OCI-LY7 (cell line): ENCODE measurements around the gene CLCN4. TPM values are rescaled to one million over a fixed set of nuclear protein-coding genes. Genes with fewer than 3 reads are reported as not detected.

Experiments
- BruUV-seq: library from RNA; stranded (reverse); fragments of 400-500 nt; replicated peaks from 2 replicates; lab custom pipeline; 2021; lab: Mats Ljungman, UMichigan
- CTCF ChIA-PET: fragments of 300-600 bp; sonication (Branson Sonifier 250); formaldehyde crosslinking; loops from one replicate; lab custom pipeline; 2022; ENCODE audit warnings: antibody characterized with exemption; ENCODE audit not compliant: unreplicated experiment; lab: Charles Lee
- POLR2A ChIA-PET: fragments of 300-600 bp; sonication (Branson Sonifier 250); formaldehyde crosslinking; loops from one replicate; lab custom pipeline; 2022; ENCODE audit warnings: antibody characterized with exemption; lab: Charles Lee
- DNase-seq: peaks from one replicate; pipeline ENCODE4 v3.0.0-alpha.2; 2015; ENCODE audit warnings: low spot score
- H2AFZ ChIP-seq: fragments of 200-600 bp; sonication (generic), shearing (Covaris generic); 2 replicates; pipeline ENCODE4 v1.6.1; 2014; ENCODE audit warnings: mild to moderate bottlenecking, antibody characterized with exemption, low read length, moderate library complexity
- H3K27ac ChIP-seq: fragments of 200-600 bp; sonication (generic); 2 replicates; pipeline ENCODE4 v1.5.1; 2014; ENCODE audit warnings: mixed run types, low read depth, mild to moderate bottlenecking, moderate library complexity, low read length, inconsistent platforms; ENCODE audit not compliant: poor library complexity, severe bottlenecking
- H3K36me3 ChIP-seq: fragments of 200-600 bp; sonication (generic); 2 replicates; pipeline ENCODE4 v1.6.1; 2014; ENCODE audit warnings: mild to moderate bottlenecking, antibody characterized with exemption, low read length, moderate library complexity, mixed read lengths; ENCODE audit not compliant: insufficient read depth
- H3K4me1 ChIP-seq: fragments of 200-600 bp; sonication (generic); 2 replicates; pipeline ENCODE4 v1.5.1; 2014; ENCODE audit warnings: mild to moderate bottlenecking, low read length; ENCODE audit not compliant: insufficient read depth, poor library complexity, severe bottlenecking
- H3K4me2 ChIP-seq: fragments of 200-600 bp; sonication (generic); 2 replicates; pipeline ENCODE4 v1.6.1; 2014; ENCODE audit warnings: mild to moderate bottlenecking, low read length
- H3K4me3 ChIP-seq: fragments of 200-600 bp; sonication (generic); 2 replicates; pipeline ENCODE4 v1.5.1; 2014; ENCODE audit warnings: mild to moderate bottlenecking, low read depth, low read length; ENCODE audit not compliant: poor library complexity, severe bottlenecking
- H3K79me2 ChIP-seq: fragments of 200-600 bp; sonication (generic); 2 replicates; pipeline ENCODE4 v1.6.1; 2016; ENCODE audit warnings: low read depth, mild to moderate bottlenecking, low read length, moderate library complexity, mixed read lengths; ENCODE audit not compliant: insufficient read depth
- H3K9me2 ChIP-seq: fragments of 200-600 bp; sonication (generic); 2 replicates; pipeline ENCODE4 v1.6.1; 2016; ENCODE audit warnings: mild to moderate bottlenecking, low read length, mixed read lengths; ENCODE audit not compliant: insufficient read depth
- H3K9me3 ChIP-seq: fragments of 200-600 bp; sonication (generic); 2 replicates; pipeline ENCODE4 v1.6.1; 2014; ENCODE audit warnings: mild to moderate bottlenecking, mixed run types, low read length, mixed read lengths
- H4K20me1 ChIP-seq: fragments of 200-600 bp; sonication (generic); 2 replicates; pipeline ENCODE4 v1.6.1; 2014; ENCODE audit warnings: mild to moderate bottlenecking, antibody characterized with exemption, low read length, moderate library complexity, mixed read lengths; ENCODE audit not compliant: insufficient read depth
- EZH2phosphoT487 ChIP-seq: fragments of 200-600 bp; sonication (generic); IDR thresholded peaks from 2 replicates; pipeline ENCODE4 v1.6.1; 2018; ENCODE audit warnings: low read depth, borderline replicate concordance, mild to moderate bottlenecking, mixed run types, antibody characterized with exemption, low read length, moderate library complexity, mixed read lengths
- intact Hi-C: fragments of 100-400 bp; cut with micrococcal nuclease; formaldehyde crosslinking; loops from one replicate; pipeline ENCODE4 v1.10.0; 2022; ENCODE audit not compliant: unreplicated experiment
- total RNA-seq, 2 experiments: library from RNA; depleted of rRNA in 1 of 2; stranded (reverse); fragments of >200 nt in 1 of 2; shearing (Covaris generic) in 1 of 2; gene quantifications; 2 replicates each; pipeline ENCODE4 v1.2.3, GENCODE V29; 2014 to 2022
- TF ChIP-seq, protein P1 (sequence below): fragments of 200-600 bp; sonication (generic); conservative IDR thresholded peaks from 2 replicates; pipeline ENCODE4 v1.5.1; 2014; ENCODE audit warnings: mild to moderate bottlenecking, antibody characterized with exemption, low read length, moderate library complexity, mixed read lengths

The CLCN4 gene
- total RNA-seq, 2 experiments from 2014 or later, result 7.8 to 9.7 TPM

DNA sequence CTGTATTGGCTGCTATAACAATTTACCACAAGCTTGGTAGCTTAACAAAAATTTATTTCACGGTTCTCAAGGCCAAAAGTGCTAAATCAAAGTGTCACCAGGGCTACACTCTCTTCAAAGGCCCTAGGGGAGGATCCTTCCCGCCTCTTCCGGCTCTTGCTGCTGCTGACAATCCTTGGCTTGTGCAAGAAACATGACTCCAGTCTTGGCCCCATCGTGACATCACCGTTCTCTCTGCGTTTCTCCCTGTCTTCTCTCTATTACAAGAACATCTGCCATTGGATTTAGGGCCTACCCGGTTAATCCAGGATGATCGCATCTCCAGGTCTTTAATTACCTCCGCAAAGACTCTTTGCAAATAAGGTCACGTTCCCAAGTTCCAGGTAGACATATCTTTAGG lies 10.4 kb upstream of the CLCN4 start:
- peaks cover 15% of the 10 kb centered on the region for H3K36me3 ChIP-seq
- CTCF ChIA-PET, result no interaction called here
- DNase-seq, result no peak
- H4K20me1 ChIP-seq, result no peaks in the 10 kb centered on the region
- no peak overlapping the region for H3K27ac ChIP-seq
- TF ChIP-seq, protein P1, sequence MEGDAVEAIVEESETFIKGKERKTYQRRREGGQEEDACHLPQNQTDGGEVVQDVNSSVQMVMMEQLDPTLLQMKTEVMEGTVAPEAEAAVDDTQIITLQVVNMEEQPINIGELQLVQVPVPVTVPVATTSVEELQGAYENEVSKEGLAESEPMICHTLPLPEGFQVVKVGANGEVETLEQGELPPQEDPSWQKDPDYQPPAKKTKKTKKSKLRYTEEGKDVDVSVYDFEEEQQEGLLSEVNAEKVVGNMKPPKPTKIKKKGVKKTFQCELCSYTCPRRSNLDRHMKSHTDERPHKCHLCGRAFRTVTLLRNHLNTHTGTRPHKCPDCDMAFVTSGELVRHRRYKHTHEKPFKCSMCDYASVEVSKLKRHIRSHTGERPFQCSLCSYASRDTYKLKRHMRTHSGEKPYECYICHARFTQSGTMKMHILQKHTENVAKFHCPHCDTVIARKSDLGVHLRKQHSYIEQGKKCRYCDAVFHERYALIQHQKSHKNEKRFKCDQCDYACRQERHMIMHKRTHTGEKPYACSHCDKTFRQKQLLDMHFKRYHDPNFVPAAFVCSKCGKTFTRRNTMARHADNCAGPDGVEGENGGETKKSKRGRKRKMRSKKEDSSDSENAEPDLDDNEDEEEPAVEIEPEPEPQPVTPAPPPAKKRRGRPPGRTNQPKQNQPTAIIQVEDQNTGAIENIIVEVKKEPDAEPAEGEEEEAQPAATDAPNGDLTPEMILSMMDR, result no peak
- TF ChIP-seq EZH2phosphoT487, result no peak
- H3K79me2 ChIP-seq, result no peaks in the 10 kb centered on the region
- H3K4me1 ChIP-seq, result peaks cover 15% of the 10 kb centered on the region
- no peak overlapping the region for H2AFZ ChIP-seq
- BruUV-seq, result no TSS peak
- no peak overlapping the region for H3K4me3 ChIP-seq
- POLR2A ChIA-PET, result no interaction called here
- H3K9me2 ChIP-seq, result no peaks in the 10 kb centered on the region
- no peaks in the 10 kb centered on the region for H3K9me3 ChIP-seq
- H3K4me2 ChIP-seq, result no peak overlapping the region
- intact Hi-C loops, result no loop called here

DNA sequence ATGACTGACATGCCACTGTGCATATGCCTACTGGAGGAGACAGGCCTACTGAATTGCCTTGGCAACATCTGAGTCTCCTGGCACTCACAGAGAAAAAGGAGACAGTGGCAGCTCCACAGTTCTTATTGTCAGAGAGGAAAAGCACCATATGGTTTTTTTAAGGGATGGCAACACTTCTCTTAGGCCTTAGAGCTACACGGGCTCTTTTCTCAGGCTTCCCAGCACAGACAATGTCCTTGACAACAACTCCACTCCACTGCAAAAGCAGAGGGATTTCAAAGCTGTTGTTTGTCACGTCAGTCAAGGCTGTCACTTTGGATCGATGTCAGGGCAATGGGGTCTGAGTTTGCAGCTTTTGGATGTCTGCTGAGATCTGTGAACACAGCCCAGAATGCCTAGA lies 4.7 kb upstream of the CLCN4 start:
- H3K4me2 ChIP-seq, result no peak overlapping the region

DNA sequence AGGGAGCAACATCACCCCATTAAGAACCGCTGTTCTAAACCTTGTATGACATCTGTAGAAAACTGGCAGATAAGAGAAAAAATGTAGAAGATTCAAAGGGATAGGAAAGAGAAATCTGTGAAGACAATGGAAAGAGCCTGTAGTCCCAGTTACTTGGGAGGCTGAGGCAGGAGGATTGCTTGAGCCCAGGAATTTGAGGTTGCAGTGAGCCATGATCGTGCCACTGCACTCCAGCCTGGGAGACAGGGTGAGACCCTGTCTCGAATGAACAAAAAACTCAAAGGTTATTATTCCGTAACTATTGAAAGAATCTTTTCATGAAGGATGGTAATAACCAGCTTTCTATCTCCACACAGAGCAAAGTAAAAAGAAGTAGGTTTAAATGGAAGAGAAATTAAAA lies 1.6 kb upstream of the CLCN4 start:
- ChIA-PET CTCF (interaction anchor here (0.6 kb wide), 1 partner anchor 56 kb away, joined by 3 read pairs; no protein-coding TSS in a partner anchor), POLR2A (interaction anchor here (0.6 to 1.7 kb wide), 4 partner anchors 11 to 240 kb away, joined by 3 to 7 read pairs (median 4); no protein-coding TSS in a partner anchor)
- no peaks in the 10 kb centered on the region for H3K9me3 ChIP-seq
- intact Hi-C loops, result no loop called here
- H3K36me3 ChIP-seq, result no peaks in the 10 kb centered on the region
- H3K9me2 ChIP-seq, result no peaks in the 10 kb centered on the region
- peaks cover 12% of the 10 kb centered on the region; the same call in 1 of the 2 replicates for H3K79me2 ChIP-seq
- no TSS peak for BruUV-seq
- peaks cover 31% of the 10 kb centered on the region for H3K4me1 ChIP-seq
- no peak overlapping the region for H3K4me3 ChIP-seq
- no peak overlapping the region for H3K27ac ChIP-seq
- H3K4me2 ChIP-seq, result peak overlapping the region; percentile 12; the same call in 1 of the 2 replicates
- DNase-seq, result no peak
- no peaks in the 10 kb centered on the region; the same call in 1 of the 2 replicates for H4K20me1 ChIP-seq
- TF ChIP-seq EZH2phosphoT487, result no peak
- TF ChIP-seq, protein P1, result no peak
- H2AFZ ChIP-seq, result no peak overlapping the region

More for the DNA sequence above, 4.7 kb upstream of the CLCN4 start:
- TF ChIP-seq, protein P1, result no peak
- no peak for TF ChIP-seq EZH2phosphoT487
- POLR2A ChIA-PET, result no interaction called here
- Histone ChIP-seq H3K4me1 (peaks cover 14% of the 10 kb centered on the region), H3K4me3 (no peak overlapping the region), H3K36me3 (no peaks in the 10 kb centered on the region), H2AFZ (no peak overlapping the region), H3K9me2 (no peaks in the 10 kb centered on the region), H3K9me3 (no peaks in the 10 kb centered on the region), H3K79me2 (no peaks in the 10 kb centered on the region), H3K27ac (no peak overlapping the region), H4K20me1 (no peaks in the 10 kb centered on the region)
- intact Hi-C loops, result no loop called here
- BruUV-seq, result no TSS peak
- CTCF ChIA-PET, result no interaction called here
- DNase-seq, result no peak
